A673 (cell line): ENCODE measurements around the gene COA6.

Experiments
- CTCF ChIP-seq: fragments of 300-800, 200-600 bp; sonication (generic); conservative IDR thresholded peaks from 2 replicates; pipeline ENCODE4 v1.5.1; 2017; ENCODE audit warnings: low read depth, mild to moderate bottlenecking, antibody characterized with exemption, low read length, moderate library complexity, mixed read lengths
- EZH2 ChIP-seq: fragments of 200-600 bp; sonication (generic); IDR thresholded peaks from 2 replicates; pipeline ENCODE4 v1.6.1; 2017; ENCODE audit warnings: borderline replicate concordance, low read depth, mild to moderate bottlenecking, mixed read lengths, antibody characterized with exemption, low read length; ENCODE audit not compliant: poor library complexity, severe bottlenecking

GRCh38 chr1:234324821-234325220 lies 48.4 kb upstream of the COA6 start:
- TF ChIP-seq EZH2 (no peak), CTCF (no peak)
